Small intestine (tissue), 7 donors: ENCODE measurements around the gene STH. TPM values are rescaled to one million over a fixed set of nuclear protein-coding genes. Genes with fewer than 3 reads are reported as not detected.

ENCODE experiments used
- DNase-seq, 2 donors: peaks; one replicate each; pipeline versions ENCODE4 v3.0.0 to v3.0.0-alpha.2; 2013
- FAIRE-seq: peaks from 2 replicates; lab custom pipeline; 2012; peaks lifted over from hg19 to GRCh38; lab: Jason Lieb, UNC
- H3K27ac ChIP-seq, 3 donors: one replicate each; pipeline ENCODE4 v1.5.1; 2013; ENCODE audit warnings: low read length in 2 of 3, mild to moderate bottlenecking in 2 of 3, control low read depth in 1 of 3, inconsistent platforms in 1 of 3, low read depth in 1 of 3, moderate library complexity in 1 of 3
- H3K27me3 ChIP-seq, 3 donors: one replicate each; pipeline ENCODE4 v1.6.1; 2013; ENCODE audit warnings: low read length in 3 of 3, inconsistent platforms in 1 of 3; ENCODE audit not compliant: control insufficient read depth in 3 of 3, insufficient read depth in 3 of 3
- H3K36me3 ChIP-seq, 3 donors: one replicate each; pipeline ENCODE4 v1.6.1; 2013; ENCODE audit warnings: low read length in 3 of 3, inconsistent platforms in 1 of 3, low read depth in 1 of 3, mild to moderate bottlenecking in 1 of 3, moderate library complexity in 1 of 3; ENCODE audit not compliant: control insufficient read depth in 3 of 3, insufficient read depth in 2 of 3
- H3K4me1 ChIP-seq, 3 donors: one replicate each; pipeline ENCODE4 v1.6.1; 2013; ENCODE audit warnings: low read length in 2 of 3, inconsistent platforms in 1 of 3, low read depth in 1 of 3, mild to moderate bottlenecking in 1 of 3, moderate library complexity in 1 of 3; ENCODE audit not compliant: control insufficient read depth in 3 of 3, insufficient read depth in 2 of 3
- H3K4me3 ChIP-seq, 3 donors: one replicate each; pipeline ENCODE4 v1.5.1; 2013; ENCODE audit warnings: low read length in 3 of 3, control low read depth in 1 of 3, inconsistent platforms in 1 of 3, low read depth in 1 of 3, mild to moderate bottlenecking in 1 of 3, moderate library complexity in 1 of 3
- H3K9me3 ChIP-seq, 2 donors: one replicate each; pipeline ENCODE4 v1.6.1; 2013; ENCODE audit warnings: low read depth in 1 of 2, low read length in 1 of 2; ENCODE audit not compliant: control insufficient read depth in 2 of 2, insufficient read depth in 1 of 2
- WGBS, 3 donors: extraction: QIAGEN DNeasy Blood & Tissue Kit; methylation state at CpG; one replicate each; pipeline ENCODE4 v1.1.7; 2013; 5-methylcytosine and 5-hydroxymethylcytosine counted together
- polyA plus RNA-seq, 4 donors: library from polyadenylated mRNA; stranded (reverse) in 3 of 4; unstranded in 1 of 4; fragments of 200-250 nt in 3 of 4; fragments of 120-200 nt in 1 of 4; gene quantifications; one replicate each; pipeline versions ENCODE4 v1.2.1 to v1.2.3, GENCODE V29; 2013
- donor health status: healthy with polysubstance abuse.
- donor health status: control.
- donor health status: control.
- donor health status: Bipolar disorder and iron deficiency.
- donor health status: healthy.

The STH gene
- polyA plus RNA-seq, 4 donors: not detected

- WGBS, 3 donors: 70 to 87% (median 86%) methylated on average over 5 of the region's 5 CpGs
- H3K27ac ChIP-seq: no peak overlapping the region
- H3K9me3 ChIP-seq: no peaks in the 10 kb centered on the region
- no peaks in the 10 kb centered on the region for H3K4me1 ChIP-seq
- DNase-seq (no peak), FAIRE-seq (no peak)
- H3K36me3 ChIP-seq: no peaks in the 10 kb centered on the region
- H3K4me3 ChIP-seq: no peak overlapping the region
- no peaks in the 10 kb centered on the region for H3K27me3 ChIP-seq
Measured at GRCh38 chr17:45984368-45984767, 14.7 kb upstream of the STH start.

DNA sequence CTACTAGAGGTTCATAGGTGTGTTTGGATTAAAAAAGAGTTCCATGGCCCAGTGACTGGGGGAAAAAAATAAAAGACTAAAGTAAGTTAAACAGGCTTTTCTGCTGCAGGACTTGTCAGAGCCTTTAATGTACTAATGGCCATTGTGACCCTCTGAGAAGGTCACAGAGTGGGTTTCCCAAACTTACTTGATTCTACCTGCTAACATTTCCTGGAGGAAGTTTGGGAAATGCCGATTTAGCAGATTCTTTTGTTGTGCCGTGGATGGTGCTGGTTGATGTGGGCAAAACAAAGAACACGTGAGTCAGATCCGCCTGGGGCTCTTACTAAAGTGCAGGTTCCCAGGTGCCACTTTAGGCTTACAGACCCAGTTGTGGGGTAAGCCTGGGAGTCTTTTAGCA lies 13.6 kb upstream of the STH start:
- DNase-seq (no peak), FAIRE-seq (no peak)
- Histone ChIP-seq H3K4me3 (no peak overlapping the region), H3K27ac (no peak overlapping the region), H3K4me1 (no peaks in the 10 kb centered on the region), H3K36me3 (no peaks in the 10 kb centered on the region), H3K27me3 (no peaks in the 10 kb centered on the region), H3K9me3 (no peaks in the 10 kb centered on the region)
- WGBS, 3 donors: 80 to 84% (median 81%) methylated on average over 4 of the region's 4 CpGs

DNA sequence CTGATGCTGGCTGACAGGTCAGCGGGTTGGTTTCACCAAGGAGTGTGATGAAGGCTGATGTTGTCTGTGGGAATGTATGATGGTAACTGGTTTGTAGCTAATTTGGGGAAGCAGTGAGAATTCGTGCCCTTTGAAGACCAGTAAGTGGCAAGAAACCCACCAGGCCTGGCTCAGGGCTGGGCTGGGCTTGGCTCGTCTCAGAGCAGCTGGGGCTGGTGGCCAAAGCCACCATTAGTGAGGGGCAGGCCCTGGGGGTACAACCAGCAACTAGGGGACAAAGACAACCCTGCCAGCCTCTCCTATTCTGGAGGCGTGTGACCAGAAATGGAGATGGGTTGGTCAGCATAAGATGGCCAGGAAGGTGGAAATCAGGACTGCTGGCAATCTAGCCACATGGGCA lies 13.0 kb upstream of the STH start:
- 77 to 87% (median 83%) methylated on average over 4 of the region's 4 CpGs for WGBS, 3 donors

DNA sequence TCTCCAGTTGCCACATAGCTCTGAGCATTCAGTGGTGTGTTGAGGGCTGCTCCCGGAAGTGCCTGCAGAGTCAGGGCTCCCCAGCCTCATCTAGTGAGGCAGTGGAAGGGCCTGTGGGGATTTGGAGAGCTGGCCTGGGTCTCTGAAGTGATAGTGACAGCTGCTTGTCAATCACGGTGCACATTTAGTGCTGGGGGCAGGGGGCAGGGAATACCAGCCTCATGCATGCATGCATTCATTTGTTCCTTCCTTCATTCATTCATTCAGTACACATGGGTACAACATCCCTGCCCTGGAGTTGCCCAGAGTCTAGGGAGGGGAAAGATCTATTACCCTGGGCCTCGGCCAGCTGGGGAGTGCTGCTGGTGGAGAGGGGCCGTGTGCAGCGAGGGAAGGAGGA lies 11.3 kb upstream of the STH start:
- no peaks in the 10 kb centered on the region for H3K27me3 ChIP-seq
- no peak overlapping the region for H3K27ac ChIP-seq
- DNase-seq (no peak), FAIRE-seq (no peak)
- H3K36me3 ChIP-seq: no peaks in the 10 kb centered on the region
- no peak overlapping the region for H3K4me3 ChIP-seq
- no peaks in the 10 kb centered on the region for H3K9me3 ChIP-seq
- no peaks in the 10 kb centered on the region for H3K4me1 ChIP-seq
- WGBS, 3 donors: 74 to 84% (median 80%) methylated on average over 5 of the region's 5 CpGs

More for the DNA sequence above, 13.0 kb upstream of the STH start:
- Histone ChIP-seq H3K4me3 (no peak overlapping the region), H3K36me3 (no peaks in the 10 kb centered on the region), H3K27me3 (no peaks in the 10 kb centered on the region), H3K9me3 (no peaks in the 10 kb centered on the region), H3K27ac (no peak overlapping the region), H3K4me1 (no peaks in the 10 kb centered on the region)
- no peak for DNase-seq
- FAIRE-seq: no peak

GRCh38 chr17:45989759-45990158 lies 9.3 kb upstream of the STH start:
- FAIRE-seq (no peak), DNase-seq (no peak)
- 75 to 86% (median 85%) methylated on average over 3 of the region's 3 CpGs for WGBS, 3 donors
- Histone ChIP-seq H3K27ac (no peak overlapping the region), H3K9me3 (no peaks in the 10 kb centered on the region), H3K36me3 (no peaks in the 10 kb centered on the region), H3K27me3 (no peaks in the 10 kb centered on the region), H3K4me1 (no peaks in the 10 kb centered on the region), H3K4me3 (no peak overlapping the region)

GRCh38 chr17:45990886-45991285 lies 8.2 kb upstream of the STH start:
- 79 to 89% (median 79%) methylated on average over 6 of the region's 6 CpGs for WGBS, 3 donors
- Histone ChIP-seq H3K4me1 (no peaks in the 10 kb centered on the region), H3K27me3 (no peaks in the 10 kb centered on the region), H3K9me3 (no peaks in the 10 kb centered on the region), H3K4me3 (no peak overlapping the region), H3K27ac (no peak overlapping the region), H3K36me3 (no peaks in the 10 kb centered on the region)
- no peak for DNase-seq
- no peak for FAIRE-seq

DNA sequence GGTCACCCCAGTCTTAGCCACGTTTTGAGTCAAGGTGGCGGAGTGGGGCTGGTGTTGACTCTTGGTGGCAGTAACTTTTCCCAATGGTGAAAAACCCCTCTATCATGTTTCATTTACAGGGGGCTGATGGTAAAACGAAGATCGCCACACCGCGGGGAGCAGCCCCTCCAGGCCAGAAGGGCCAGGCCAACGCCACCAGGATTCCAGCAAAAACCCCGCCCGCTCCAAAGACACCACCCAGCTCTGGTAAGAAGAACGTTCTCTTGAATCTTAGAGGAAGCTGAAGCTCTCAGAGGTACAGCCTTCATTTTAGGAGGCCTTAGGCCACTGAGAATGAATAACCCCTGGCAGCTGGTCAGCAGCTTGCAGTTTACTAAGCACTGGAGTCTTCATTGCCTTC lies 7.7 kb upstream of the STH start:
- FAIRE-seq: no peak
- Histone ChIP-seq H3K9me3 (no peaks in the 10 kb centered on the region), H3K27ac (no peak overlapping the region), H3K4me1 (no peaks in the 10 kb centered on the region), H3K36me3 (no peaks in the 10 kb centered on the region), H3K4me3 (no peak overlapping the region), H3K27me3 (no peaks in the 10 kb centered on the region)
- no peak for DNase-seq
- 51 to 74% (median 72%) methylated on average over 10 of the region's 10 CpGs for WGBS, 3 donors

DNA sequence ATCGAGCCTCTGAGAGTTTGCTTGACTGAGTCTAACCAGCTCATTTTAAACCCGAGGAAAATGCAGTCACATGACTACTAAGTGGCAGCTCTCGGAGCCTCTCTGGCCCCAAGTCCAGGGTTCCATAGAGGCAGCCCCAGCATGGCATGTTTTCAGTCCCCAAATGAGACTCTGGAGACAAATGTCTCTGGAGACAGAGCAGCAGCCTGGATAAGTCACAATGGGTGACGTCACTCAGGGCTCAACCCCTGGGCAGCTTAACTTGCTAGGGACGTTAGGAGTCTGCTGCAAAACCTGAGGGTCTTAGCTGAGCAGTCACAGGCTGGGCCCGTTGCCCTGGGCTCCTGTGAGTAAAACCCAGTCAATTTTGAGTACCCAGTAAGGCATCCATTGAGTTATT lies 6.9 kb upstream of the STH start:
- no peaks in the 10 kb centered on the region for H3K9me3 ChIP-seq
- no peak for DNase-seq
- no peaks in the 10 kb centered on the region for H3K36me3 ChIP-seq
- H3K27me3 ChIP-seq: no peaks in the 10 kb centered on the region
- H3K4me1 ChIP-seq: no peaks in the 10 kb centered on the region
- H3K27ac ChIP-seq: no peak overlapping the region
- FAIRE-seq: no peak
- 55 to 66% (median 61%) methylated on average over 6 of the region's 6 CpGs for WGBS, 3 donors
- no peak overlapping the region for H3K4me3 ChIP-seq

DNA sequence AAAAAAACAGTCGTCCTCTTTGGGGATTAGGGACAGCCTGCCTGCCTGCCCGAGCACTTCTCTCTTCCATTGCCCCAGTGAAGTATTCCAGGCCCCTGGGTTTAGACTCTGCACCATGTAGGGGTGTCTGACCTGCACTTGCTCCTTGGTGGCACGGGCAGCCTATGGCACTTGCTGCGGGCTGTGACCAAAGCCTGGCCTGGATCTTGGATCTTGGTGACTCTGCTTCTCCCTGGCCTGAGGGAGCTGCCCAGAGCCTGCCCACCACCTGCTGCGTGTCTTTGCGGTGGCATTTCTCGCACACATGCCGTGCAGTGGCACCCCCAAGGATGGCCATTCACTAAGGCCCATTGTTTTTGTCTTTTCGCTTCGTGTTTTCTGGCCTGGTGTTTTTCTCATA lies 6.1 kb upstream of the STH start:
- Histone ChIP-seq H3K9me3 (no peaks in the 10 kb centered on the region), H3K36me3 (no peaks in the 10 kb centered on the region), H3K4me1 (no peaks in the 10 kb centered on the region), H3K4me3 (no peak overlapping the region), H3K27ac (no peak overlapping the region), H3K27me3 (no peaks in the 10 kb centered on the region)
- peak in 1 of 2 donors; percentile 15 for DNase-seq
- no peak for FAIRE-seq
- WGBS, 3 donors: 73 to 80% (median 78%) methylated on average over 10 of the region's 10 CpGs
